ENCODE results near the gene POU2AF2.

Gene POU2AF2

DNA sequence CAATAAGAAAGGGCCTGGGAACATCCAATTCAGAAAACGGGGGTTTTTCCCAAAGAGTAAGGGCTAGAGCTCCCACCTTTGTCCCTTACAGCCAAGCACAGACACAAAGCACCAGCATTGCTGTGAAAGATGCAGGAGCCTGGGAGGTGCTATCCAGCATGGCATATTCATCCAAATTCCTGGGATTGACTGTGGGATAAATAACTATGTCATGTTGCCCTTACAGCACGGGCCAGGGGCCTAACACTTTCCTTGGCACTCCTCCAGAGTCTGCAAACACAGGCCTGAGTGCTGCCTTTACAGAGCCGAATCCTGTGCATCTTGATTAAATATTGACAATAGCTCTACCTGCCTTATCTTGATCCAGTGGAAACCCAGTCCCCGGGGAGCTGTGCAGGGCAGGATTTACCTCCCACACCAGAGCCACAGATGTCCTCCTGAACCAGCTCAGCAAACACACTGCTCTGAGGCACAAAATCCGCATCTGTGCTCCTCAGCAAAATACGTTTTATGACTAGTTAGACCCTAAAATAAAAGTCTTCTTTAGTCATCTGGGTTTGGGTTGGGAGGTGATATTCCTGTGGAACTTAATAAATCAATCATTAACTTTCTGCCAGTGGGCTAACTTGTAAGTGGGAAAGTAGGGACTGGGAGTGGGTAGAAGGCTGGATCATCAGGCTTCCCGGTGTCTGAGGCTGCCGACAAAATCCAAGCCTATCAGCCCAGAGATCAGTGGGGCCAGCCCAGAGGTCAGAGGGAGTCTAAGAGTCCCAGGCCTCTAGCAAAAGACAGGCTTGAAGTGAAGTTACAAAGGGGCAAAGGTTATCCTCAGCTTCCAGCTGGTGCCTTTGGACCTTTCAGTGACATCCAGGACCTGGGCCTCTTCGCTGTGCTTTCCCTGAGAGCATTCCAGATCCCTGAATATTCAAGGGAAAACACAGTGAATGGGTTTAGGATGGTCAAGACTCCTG lies 89.3 kb downstream of the POU2AF2 start:
- DNase-seq: no peak

DNA sequence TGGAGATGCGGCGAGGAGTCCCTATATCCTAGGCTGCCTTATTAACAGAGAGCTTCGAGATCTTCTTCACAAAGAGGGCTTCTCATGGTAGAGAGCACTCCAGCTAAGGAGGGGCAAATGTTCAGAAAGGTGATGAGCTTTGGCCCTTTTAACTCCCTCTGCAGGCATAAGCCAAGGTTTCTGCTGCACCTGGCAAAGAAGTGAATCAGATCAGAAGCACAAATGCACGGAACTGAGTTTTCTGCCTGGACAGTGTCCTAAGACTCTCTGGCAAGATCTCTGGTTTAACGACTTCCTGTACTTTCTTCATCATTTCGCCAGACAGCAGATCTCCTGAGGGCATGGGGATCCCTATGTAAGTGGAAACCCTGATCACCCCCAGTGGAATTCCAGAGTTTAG lies 90.0 kb downstream of the POU2AF2 start:
- DNase-seq: no peak
